ENCODE results near the gene OASL. TPM values are rescaled to one million over a fixed set of nuclear protein-coding genes. Genes with fewer than 3 reads are reported as not detected.

The OASL gene
- total RNA-seq, 1 donor from 2014 or later: 0.58 TPM

DNA sequence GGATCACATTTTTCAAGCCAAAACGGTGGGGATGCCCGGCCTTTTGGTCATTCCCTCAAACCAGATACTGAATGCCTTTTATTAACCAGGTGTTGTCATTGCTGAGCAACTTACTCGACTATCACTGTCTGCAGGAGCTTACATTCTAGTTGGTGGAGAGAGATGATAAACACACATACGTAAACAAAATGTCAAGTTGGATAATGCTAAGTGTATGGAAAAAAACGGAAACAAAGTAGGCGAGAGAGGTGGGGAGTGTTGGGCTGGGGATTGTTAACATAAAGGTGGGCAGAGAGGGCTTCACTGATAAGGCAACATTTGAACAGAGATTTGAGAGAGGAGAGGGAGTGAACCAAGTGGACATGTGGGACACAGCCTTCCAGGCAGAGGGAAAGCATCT, 27.2 kb downstream of the OASL start:
- Histone ChIP-seq H3K27me3 (ENCODE audit: control insufficient read depth, insufficient read depth, low read length) (no peaks in the 10 kb centered on the region), H3K4me3 (ENCODE audit: low read depth, low read length) (no peak overlapping the region), H3K36me3 (ENCODE audit: control insufficient read depth, insufficient read depth, low read length) (no peaks in the 10 kb centered on the region)
- TF ChIP-seq CTCF (IDR thresholded peaks at IDR 0.05; ENCODE audit: insufficient read depth, low read length, poor library complexity, severe bottlenecking): no peak
- no peak for DNase-seq (ENCODE audit: low read depth)

GRCh38 chr12:121010860-121011259, 28.2 kb downstream of the OASL start:
- Histone ChIP-seq H3K4me3 (ENCODE audit: low read depth, low read length) (no peak overlapping the region), H3K36me3 (ENCODE audit: control insufficient read depth, insufficient read depth, low read length) (no peaks in the 10 kb centered on the region), H3K27me3 (ENCODE audit: control insufficient read depth, insufficient read depth, low read length) (no peaks in the 10 kb centered on the region)
- DNase-seq (ENCODE audit: low read depth): no peak
- TF ChIP-seq CTCF (IDR thresholded peaks at IDR 0.05; ENCODE audit: insufficient read depth, low read length, poor library complexity, severe bottlenecking): no peak

- DNase-seq (ENCODE audit: low read depth): peak; percentile 5
- Histone ChIP-seq H3K36me3 (ENCODE audit: control insufficient read depth, insufficient read depth, low read length) (no peaks in the 10 kb centered on the region), H3K27me3 (ENCODE audit: control insufficient read depth, insufficient read depth, low read length) (no peaks in the 10 kb centered on the region), H3K4me3 (ENCODE audit: low read depth, low read length) (no peak overlapping the region)
- peak; percentile 74 for TF ChIP-seq CTCF (IDR thresholded peaks at IDR 0.05; ENCODE audit: insufficient read depth, low read length, poor library complexity, severe bottlenecking)
These were observed 29.3 kb downstream of the OASL start for GRCh38 chr12:121009741-121010140.

- H3K4me3 ChIP-seq (ENCODE audit: low read depth, low read length): no peak overlapping the region
- no peak for TF ChIP-seq CTCF (IDR thresholded peaks at IDR 0.05; ENCODE audit: insufficient read depth, low read length, poor library complexity, severe bottlenecking)
- no peaks in the 10 kb centered on the region for H3K27me3 ChIP-seq (ENCODE audit: control insufficient read depth, insufficient read depth, low read length)
- no peaks in the 10 kb centered on the region for H3K36me3 ChIP-seq (ENCODE audit: control insufficient read depth, insufficient read depth, low read length)
- no peak for DNase-seq (ENCODE audit: low read depth)
These were observed 30.5 kb downstream of the OASL start for GRCh38 chr12:121008347-121009098.

DNA sequence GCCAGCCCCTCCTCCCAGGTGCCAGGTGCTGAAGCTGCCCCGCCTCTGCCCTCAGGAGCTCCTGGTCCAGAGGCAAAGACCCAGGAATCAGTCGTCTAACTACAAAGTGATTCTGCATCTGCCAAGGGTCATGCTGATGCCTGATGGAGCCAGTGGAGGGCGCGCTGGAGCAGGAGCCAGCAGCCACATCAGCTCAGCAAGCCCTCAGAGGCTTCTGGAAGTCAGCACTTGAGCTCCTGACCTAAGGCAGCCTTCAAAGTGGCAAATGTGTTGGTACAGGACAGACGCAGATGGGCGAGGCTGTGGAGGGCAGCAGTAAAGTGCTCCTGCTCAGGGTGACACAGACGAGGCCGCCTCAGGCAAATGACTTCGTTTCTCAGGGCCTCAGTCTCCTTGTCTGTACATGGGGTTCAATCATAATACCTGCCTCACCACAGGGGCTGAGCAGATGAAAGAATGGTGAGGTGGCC, 33.7 kb downstream of the OASL start:
- peak; percentile 79 for TF ChIP-seq CTCF (IDR thresholded peaks at IDR 0.05; ENCODE audit: insufficient read depth, low read length, poor library complexity, severe bottlenecking)
- H3K27me3 ChIP-seq (ENCODE audit: control insufficient read depth, insufficient read depth, low read length): no peaks in the 10 kb centered on the region
- H3K36me3 ChIP-seq (ENCODE audit: control insufficient read depth, insufficient read depth, low read length): no peaks in the 10 kb centered on the region
- H3K4me3 ChIP-seq (ENCODE audit: low read depth, low read length): no peak overlapping the region
- peak; percentile 5 for DNase-seq (ENCODE audit: low read depth)

Data from kidney epithelial cell (primary cell).